GM23338 (cell line): ENCODE data around the gene HNMT. TPM values are rescaled to one million over a fixed set of nuclear protein-coding genes. Genes with fewer than 3 reads are reported as not detected.

ENCODE experiments used
- ATAC-seq: fragments of 200-7000 bp; cut with Tn5 transposase; 3 replicates; pipeline ENCODE4 v1.9.1; 2020
- DNase-seq: peaks from one replicate; pipeline ENCODE4 v3.0.0-alpha.2; 2015; ENCODE audit warnings: low spot score
- H2AFZ ChIP-seq: fragments of 200-600 bp; sonication (generic); 2 replicates; pipeline ENCODE4 v1.8.0; 2016; ENCODE audit warnings: antibody characterized with exemption, mild to moderate bottlenecking, moderate library complexity
- H3F3A ChIP-seq: fragments of 200-600 bp; sonication (generic); replicated peaks from 2 replicates; pipeline ENCODE4 v1.8.0; 2017; ENCODE audit warnings: antibody characterized with exemption, mixed run types, low read depth
- H3K27ac ChIP-seq: fragments of 200-600 bp; sonication (generic); 2 replicates; pipeline ENCODE4 v1.6.1; 2016; ENCODE audit warnings: low read depth
- H3K27me3 ChIP-seq: fragments of 200-600 bp; sonication (generic); 2 replicates; pipeline ENCODE4 v1.8.0; 2016; ENCODE audit warnings: mild to moderate bottlenecking, mixed run types, moderate library complexity; ENCODE audit not compliant: insufficient read depth
- H3K36me3 ChIP-seq: fragments of 200-600 bp; sonication (generic); 2 replicates; pipeline ENCODE4 v1.8.0; 2016; ENCODE audit warnings: mild to moderate bottlenecking; ENCODE audit not compliant: insufficient read depth
- H3K4me1 ChIP-seq: fragments of 200-600 bp; sonication (generic); 2 replicates; pipeline ENCODE4 v1.8.0; 2016; ENCODE audit warnings: mild to moderate bottlenecking, moderate library complexity; ENCODE audit not compliant: insufficient read depth
- H3K4me2 ChIP-seq: fragments of 200-600 bp; sonication (generic); 2 replicates; pipeline ENCODE4 v1.7.1; 2017; ENCODE audit warnings: mixed run types
- H3K4me3 ChIP-seq: fragments of 200-600 bp; sonication (generic); 2 replicates; pipeline ENCODE4 v1.6.1; 2016; ENCODE audit warnings: mixed run types
- H3K79me2 ChIP-seq: fragments of 200-600 bp; sonication (generic); replicated peaks from 2 replicates; pipeline ENCODE4 v1.8.0; 2017; ENCODE audit warnings: mild to moderate bottlenecking; ENCODE audit not compliant: insufficient read depth
- H3K9me2 ChIP-seq: fragments of 200-600 bp; sonication (generic); 2 replicates; pipeline ENCODE4 v1.8.0; 2017; ENCODE audit not compliant: insufficient read depth
- H4K20me1 ChIP-seq: fragments of 200-600 bp; sonication (generic); replicated peaks from 2 replicates; pipeline ENCODE4 v1.8.0; 2017; ENCODE audit warnings: mild to moderate bottlenecking; ENCODE audit not compliant: insufficient read depth
- H3K27ac Mint-ChIP-seq: 2 replicates; pipeline ENCODE4 v1.8.0; 2020; ENCODE audit warnings: inconsistent platforms, mild to moderate bottlenecking, moderate library complexity, mixed read lengths
- H3K27me3 Mint-ChIP-seq: 3 replicates; pipeline ENCODE4 v1.8.0; 2022; ENCODE audit warnings: low read depth, mild to moderate bottlenecking, moderate library complexity, mixed read lengths, inconsistent platforms; ENCODE audit not compliant: insufficient read depth, poor library complexity
- H3K36me3 Mint-ChIP-seq: 3 replicates; pipeline ENCODE4 v1.8.0; 2021; ENCODE audit warnings: low read depth, mild to moderate bottlenecking, inconsistent platforms, moderate library complexity, mixed read lengths
- H3K4me1 Mint-ChIP-seq: 3 replicates; pipeline ENCODE4 v1.8.0; 2020; ENCODE audit warnings: mild to moderate bottlenecking, inconsistent platforms, mixed read lengths
- H3K4me3 Mint-ChIP-seq: 3 replicates; pipeline ENCODE4 v1.8.0; 2021; ENCODE audit warnings: moderate library complexity, mild to moderate bottlenecking, inconsistent platforms, mixed read lengths
- H3K9me3 Mint-ChIP-seq: 3 replicates; pipeline ENCODE4 v1.8.0; 2020; ENCODE audit warnings: moderate library complexity, mild to moderate bottlenecking, inconsistent platforms, mixed read lengths
- CREB1 ChIP-seq: fragments of 250-450 bp; sonication (Bioruptor Pico); IDR thresholded peaks from 2 replicates; pipeline ENCODE4 v1.5.0; 2020; ENCODE audit warnings: low read depth, mild to moderate bottlenecking, moderate library complexity
- EZH2 ChIP-seq: fragments of 200-600 bp; sonication (generic); IDR thresholded peaks from one replicate; pipeline ENCODE4 v1.8.0; 2017; ENCODE audit warnings: antibody characterized with exemption, mild to moderate bottlenecking, low read depth; ENCODE audit not compliant: unreplicated experiment
- EZH2phosphoT487 ChIP-seq: fragments of 200-600 bp; sonication (generic); IDR thresholded peaks from one replicate; pipeline ENCODE4 v1.8.1; 2018; ENCODE audit warnings: antibody characterized with exemption; ENCODE audit not compliant: unreplicated experiment
- JUNB ChIP-seq: IDR thresholded peaks from one replicate; pipeline ENCODE4 v1.6.1; 2016; ENCODE audit warnings: antibody characterized with exemption; ENCODE audit not compliant: unreplicated experiment
- NANOG ChIP-seq: IDR thresholded peaks from 2 replicates; pipeline ENCODE4 v1.6.1; 2016; ENCODE audit warnings: antibody characterized with exemption, borderline replicate concordance
- POLR2AphosphoS5 ChIP-seq: IDR thresholded peaks from 2 replicates; pipeline ENCODE4 v1.6.1; 2016; ENCODE audit warnings: antibody characterized with exemption, low read depth
- STAT1 ChIP-seq: IDR thresholded peaks from one replicate; pipeline ENCODE4 v1.6.1; 2016; ENCODE audit warnings: antibody characterized with exemption; ENCODE audit not compliant: unreplicated experiment
- ZNF114 ChIP-seq: fragments of 250-450 bp; sonication (Bioruptor Pico); IDR thresholded peaks from 2 replicates; pipeline ENCODE4 v1.5.0; 2020; ENCODE audit warnings: mild to moderate bottlenecking, moderate library complexity
- ZNF331 ChIP-seq: fragments of 250-450 bp; sonication (Bioruptor Pico); IDR thresholded peaks from 2 replicates; pipeline ENCODE4 v1.5.0; 2020; ENCODE audit warnings: low read depth, mild to moderate bottlenecking, moderate library complexity
- polyA plus RNA-seq: library from polyadenylated mRNA; unstranded; fragments of >200 nt; fragmentation: Nextera tagmentation; extraction: Ambion mirVana; gene quantifications from 2 replicates; pipeline ENCODE4 v1.2.1, GENCODE V29; 2016
- total RNA-seq: library from RNA; depleted of rRNA; stranded (reverse); fragments of >200 nt; shearing (Covaris generic); gene quantifications from 2 replicates; pipeline ENCODE4 v1.2.3, GENCODE V29; 2014
- TF ChIP-seq, protein P1 (sequence below): IDR thresholded peaks from one replicate; pipeline ENCODE4 v1.6.1; 2018; ENCODE audit warnings: antibody characterized with exemption; ENCODE audit not compliant: unreplicated experiment
- TF ChIP-seq, protein P2 (sequence below): IDR thresholded peaks from 2 replicates; pipeline ENCODE4 v1.6.1; 2016; ENCODE audit warnings: antibody characterized with exemption
- TF ChIP-seq, protein P3 (sequence below): fragments of 250-450 bp; sonication (Bioruptor Pico); IDR thresholded peaks from 2 replicates; pipeline ENCODE4 v1.5.0; 2020; ENCODE audit warnings: mild to moderate bottlenecking, moderate library complexity

Gene HNMT
- total and polyA plus RNA-seq, 2 experiments from 2014 or later = 3.3 to 3.4 TPM

DNA sequence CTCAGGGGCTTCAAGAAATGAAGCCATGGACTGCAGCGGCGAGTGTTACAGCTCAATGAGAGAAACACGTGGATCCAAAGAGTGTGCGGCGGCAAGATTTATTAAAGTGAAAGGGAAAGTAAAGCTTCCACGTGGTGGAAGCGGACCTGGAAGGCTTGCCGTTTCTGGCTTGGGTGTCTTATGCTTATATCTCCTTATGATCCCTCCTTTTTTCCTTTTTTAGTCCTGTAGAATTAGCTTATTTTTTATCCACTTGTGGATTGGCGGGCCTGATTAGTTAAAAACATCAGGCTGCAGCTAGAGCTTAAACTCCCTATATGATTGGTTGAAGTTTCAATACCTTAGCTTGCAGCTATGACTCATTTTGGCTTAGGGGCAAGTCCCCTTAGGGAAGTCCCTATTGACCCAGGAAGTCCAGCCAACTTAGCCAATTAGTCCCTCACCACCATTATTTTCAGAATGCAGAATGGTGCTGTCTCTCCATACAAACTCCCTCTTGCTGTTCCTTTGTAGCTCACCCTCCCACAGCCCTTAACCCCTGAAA is 11.6 kb upstream of the HNMT start:
- no peak overlapping the region for H3K4me3 ChIP-seq
- no peaks in the 10 kb centered on the region; the same call in 1 of the 2 replicates for H3K4me1 ChIP-seq
- H3K27me3 ChIP-seq = no peaks in the 10 kb centered on the region
- no peak overlapping the region for H3K27ac ChIP-seq
- DNase-seq = no peak
- H3K4me2 ChIP-seq = no peak overlapping the region
- TF ChIP-seq, protein P1, sequence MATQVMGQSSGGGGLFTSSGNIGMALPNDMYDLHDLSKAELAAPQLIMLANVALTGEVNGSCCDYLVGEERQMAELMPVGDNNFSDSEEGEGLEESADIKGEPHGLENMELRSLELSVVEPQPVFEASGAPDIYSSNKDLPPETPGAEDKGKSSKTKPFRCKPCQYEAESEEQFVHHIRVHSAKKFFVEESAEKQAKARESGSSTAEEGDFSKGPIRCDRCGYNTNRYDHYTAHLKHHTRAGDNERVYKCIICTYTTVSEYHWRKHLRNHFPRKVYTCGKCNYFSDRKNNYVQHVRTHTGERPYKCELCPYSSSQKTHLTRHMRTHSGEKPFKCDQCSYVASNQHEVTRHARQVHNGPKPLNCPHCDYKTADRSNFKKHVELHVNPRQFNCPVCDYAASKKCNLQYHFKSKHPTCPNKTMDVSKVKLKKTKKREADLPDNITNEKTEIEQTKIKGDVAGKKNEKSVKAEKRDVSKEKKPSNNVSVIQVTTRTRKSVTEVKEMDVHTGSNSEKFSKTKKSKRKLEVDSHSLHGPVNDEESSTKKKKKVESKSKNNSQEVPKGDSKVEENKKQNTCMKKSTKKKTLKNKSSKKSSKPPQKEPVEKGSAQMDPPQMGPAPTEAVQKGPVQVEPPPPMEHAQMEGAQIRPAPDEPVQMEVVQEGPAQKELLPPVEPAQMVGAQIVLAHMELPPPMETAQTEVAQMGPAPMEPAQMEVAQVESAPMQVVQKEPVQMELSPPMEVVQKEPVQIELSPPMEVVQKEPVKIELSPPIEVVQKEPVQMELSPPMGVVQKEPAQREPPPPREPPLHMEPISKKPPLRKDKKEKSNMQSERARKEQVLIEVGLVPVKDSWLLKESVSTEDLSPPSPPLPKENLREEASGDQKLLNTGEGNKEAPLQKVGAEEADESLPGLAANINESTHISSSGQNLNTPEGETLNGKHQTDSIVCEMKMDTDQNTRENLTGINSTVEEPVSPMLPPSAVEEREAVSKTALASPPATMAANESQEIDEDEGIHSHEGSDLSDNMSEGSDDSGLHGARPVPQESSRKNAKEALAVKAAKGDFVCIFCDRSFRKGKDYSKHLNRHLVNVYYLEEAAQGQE = no peak
- no peak for TF ChIP-seq POLR2AphosphoS5
- TF ChIP-seq, protein P2, sequence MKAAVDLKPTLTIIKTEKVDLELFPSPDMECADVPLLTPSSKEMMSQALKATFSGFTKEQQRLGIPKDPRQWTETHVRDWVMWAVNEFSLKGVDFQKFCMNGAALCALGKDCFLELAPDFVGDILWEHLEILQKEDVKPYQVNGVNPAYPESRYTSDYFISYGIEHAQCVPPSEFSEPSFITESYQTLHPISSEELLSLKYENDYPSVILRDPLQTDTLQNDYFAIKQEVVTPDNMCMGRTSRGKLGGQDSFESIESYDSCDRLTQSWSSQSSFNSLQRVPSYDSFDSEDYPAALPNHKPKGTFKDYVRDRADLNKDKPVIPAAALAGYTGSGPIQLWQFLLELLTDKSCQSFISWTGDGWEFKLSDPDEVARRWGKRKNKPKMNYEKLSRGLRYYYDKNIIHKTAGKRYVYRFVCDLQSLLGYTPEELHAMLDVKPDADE = no peak
- no peak for TF ChIP-seq ZNF331 (CRISPR knock-in tag)
- TF ChIP-seq CREB1 (CRISPR knock-in tag) = no peak
- TF ChIP-seq JUNB = no peak
- TF ChIP-seq, protein P3, sequence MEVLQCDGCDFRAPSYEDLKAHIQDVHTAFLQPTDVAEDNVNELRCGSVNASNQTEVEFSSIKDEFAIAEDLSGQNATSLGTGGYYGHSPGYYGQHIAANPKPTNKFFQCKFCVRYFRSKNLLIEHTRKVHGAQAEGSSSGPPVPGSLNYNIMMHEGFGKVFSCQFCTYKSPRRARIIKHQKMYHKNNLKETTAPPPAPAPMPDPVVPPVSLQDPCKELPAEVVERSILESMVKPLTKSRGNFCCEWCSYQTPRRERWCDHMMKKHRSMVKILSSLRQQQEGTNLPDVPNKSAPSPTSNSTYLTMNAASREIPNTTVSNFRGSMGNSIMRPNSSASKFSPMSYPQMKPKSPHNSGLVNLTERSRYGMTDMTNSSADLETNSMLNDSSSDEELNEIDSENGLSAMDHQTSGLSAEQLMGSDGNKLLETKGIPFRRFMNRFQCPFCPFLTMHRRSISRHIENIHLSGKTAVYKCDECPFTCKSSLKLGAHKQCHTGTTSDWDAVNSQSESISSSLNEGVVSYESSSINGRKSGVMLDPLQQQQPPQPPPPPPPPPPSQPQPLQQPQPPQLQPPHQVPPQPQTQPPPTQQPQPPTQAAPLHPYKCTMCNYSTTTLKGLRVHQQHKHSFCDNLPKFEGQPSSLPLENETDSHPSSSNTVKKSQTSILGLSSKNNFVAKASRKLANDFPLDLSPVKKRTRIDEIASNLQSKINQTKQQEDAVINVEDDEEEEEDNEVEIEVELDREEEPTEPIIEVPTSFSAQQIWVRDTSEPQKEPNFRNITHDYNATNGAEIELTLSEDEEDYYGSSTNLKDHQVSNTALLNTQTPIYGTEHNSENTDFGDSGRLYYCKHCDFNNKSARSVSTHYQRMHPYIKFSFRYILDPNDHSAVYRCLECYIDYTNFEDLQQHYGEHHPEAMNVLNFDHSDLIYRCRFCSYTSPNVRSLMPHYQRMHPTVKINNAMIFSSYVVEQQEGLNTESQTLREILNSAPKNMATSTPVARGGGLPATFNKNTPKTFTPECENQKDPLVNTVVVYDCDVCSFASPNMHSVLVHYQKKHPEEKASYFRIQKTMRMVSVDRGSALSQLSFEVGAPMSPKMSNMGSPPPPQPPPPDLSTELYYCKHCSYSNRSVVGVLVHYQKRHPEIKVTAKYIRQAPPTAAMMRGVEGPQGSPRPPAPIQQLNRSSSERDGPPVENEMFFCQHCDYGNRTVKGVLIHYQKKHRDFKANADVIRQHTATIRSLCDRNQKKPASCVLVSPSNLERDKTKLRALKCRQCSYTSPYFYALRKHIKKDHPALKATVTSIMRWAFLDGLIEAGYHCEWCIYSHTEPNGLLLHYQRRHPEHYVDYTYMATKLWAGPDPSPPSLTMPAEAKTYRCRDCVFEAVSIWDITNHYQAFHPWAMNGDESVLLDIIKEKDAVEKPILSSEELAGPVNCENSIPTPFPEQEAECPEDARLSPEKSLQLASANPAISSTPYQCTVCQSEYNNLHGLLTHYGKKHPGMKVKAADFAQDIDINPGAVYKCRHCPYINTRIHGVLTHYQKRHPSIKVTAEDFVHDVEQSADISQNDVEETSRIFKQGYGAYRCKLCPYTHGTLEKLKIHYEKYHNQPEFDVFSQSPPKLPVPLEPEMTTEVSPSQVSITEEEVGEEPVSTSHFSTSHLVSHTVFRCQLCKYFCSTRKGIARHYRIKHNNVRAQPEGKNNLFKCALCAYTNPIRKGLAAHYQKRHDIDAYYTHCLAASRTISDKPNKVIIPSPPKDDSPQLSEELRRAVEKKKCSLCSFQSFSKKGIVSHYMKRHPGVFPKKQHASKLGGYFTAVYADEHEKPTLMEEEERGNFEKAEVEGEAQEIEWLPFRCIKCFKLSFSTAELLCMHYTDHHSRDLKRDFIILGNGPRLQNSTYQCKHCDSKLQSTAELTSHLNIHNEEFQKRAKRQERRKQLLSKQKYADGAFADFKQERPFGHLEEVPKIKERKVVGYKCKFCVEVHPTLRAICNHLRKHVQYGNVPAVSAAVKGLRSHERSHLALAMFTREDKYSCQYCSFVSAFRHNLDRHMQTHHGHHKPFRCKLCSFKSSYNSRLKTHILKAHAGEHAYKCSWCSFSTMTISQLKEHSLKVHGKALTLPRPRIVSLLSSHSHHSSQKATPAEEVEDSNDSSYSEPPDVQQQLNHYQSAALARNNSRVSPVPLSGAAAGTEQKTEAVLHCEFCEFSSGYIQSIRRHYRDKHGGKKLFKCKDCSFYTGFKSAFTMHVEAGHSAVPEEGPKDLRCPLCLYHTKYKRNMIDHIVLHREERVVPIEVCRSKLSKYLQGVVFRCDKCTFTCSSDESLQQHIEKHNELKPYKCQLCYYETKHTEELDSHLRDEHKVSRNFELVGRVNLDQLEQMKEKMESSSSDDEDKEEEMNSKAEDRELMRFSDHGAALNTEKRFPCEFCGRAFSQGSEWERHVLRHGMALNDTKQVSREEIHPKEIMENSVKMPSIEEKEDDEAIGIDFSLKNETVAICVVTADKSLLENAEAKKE (CRISPR knock-in tag) = no peak
- TF ChIP-seq EZH2phosphoT487 = no peak
- TF ChIP-seq STAT1 = no peak
- no peak for TF ChIP-seq EZH2
- TF ChIP-seq NANOG = no peak
- no peak for TF ChIP-seq ZNF114 (CRISPR knock-in tag)
- no peak for ATAC-seq
- peaks cover 4% of the 10 kb centered on the region; the same call in 2 of the 3 replicates for H3K4me1 Mint-ChIP-seq
- H3K36me3 Mint-ChIP-seq = no peaks in the 10 kb centered on the region
- H3K4me3 Mint-ChIP-seq = no peak overlapping the region
- no peaks in the 10 kb centered on the region for H3K79me2 ChIP-seq
- no peaks in the 10 kb centered on the region for H3K36me3 ChIP-seq
- H3K9me3 Mint-ChIP-seq = no peaks in the 10 kb centered on the region
- no peak overlapping the region for H2AFZ ChIP-seq
- H4K20me1 ChIP-seq = no peaks in the 10 kb centered on the region
- no peaks in the 10 kb centered on the region for H3K9me2 ChIP-seq
- no peaks in the 10 kb centered on the region for H3K27me3 Mint-ChIP-seq
- H3F3A ChIP-seq = no peaks in the 10 kb centered on the region
- no peak overlapping the region for H3K27ac Mint-ChIP-seq
